ENCODE measurements around the gene FAM89B.

- no peak for TF ChIP-seq EZH2 (optimal IDR thresholded peaks at IDR 0.05; ENCODE audit: low read depth, low read length)
- TF ChIP-seq, protein P1, sequence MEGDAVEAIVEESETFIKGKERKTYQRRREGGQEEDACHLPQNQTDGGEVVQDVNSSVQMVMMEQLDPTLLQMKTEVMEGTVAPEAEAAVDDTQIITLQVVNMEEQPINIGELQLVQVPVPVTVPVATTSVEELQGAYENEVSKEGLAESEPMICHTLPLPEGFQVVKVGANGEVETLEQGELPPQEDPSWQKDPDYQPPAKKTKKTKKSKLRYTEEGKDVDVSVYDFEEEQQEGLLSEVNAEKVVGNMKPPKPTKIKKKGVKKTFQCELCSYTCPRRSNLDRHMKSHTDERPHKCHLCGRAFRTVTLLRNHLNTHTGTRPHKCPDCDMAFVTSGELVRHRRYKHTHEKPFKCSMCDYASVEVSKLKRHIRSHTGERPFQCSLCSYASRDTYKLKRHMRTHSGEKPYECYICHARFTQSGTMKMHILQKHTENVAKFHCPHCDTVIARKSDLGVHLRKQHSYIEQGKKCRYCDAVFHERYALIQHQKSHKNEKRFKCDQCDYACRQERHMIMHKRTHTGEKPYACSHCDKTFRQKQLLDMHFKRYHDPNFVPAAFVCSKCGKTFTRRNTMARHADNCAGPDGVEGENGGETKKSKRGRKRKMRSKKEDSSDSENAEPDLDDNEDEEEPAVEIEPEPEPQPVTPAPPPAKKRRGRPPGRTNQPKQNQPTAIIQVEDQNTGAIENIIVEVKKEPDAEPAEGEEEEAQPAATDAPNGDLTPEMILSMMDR (IDR thresholded peaks at IDR 0.05; ENCODE audit: low read length): no peak
- no peak for TF ChIP-seq EZH2phosphoT487 (IDR thresholded peaks at IDR 0.05; ENCODE audit: low read length)
These were observed 11.8 kb downstream of the FAM89B start for GRCh38 chr11:65584106-65584505.

Data from MM.1S (cell line).